ENCODE data around the gene TOR4A.

The TOR4A gene

GRCh38 chr9:137302118-137302448 is 24.6 kb downstream of the TOR4A start, which contains the start of gene NRARP:
Gene NRARP, minus strand, starts transcription at chr9:137302271. Its CDS starts 343 bp downstream, at chr9:137301928.
- peak within 1 kb of the TSS; percentile 91 for H3K9ac ChIP-seq (ENCODE audit: low read depth in 1 of 2, low read length in 2 of 2)
- peaks cover 45 to 63% of the 10 kb centered on the region in 2 donors for H3K4me1 ChIP-seq (ENCODE audit: control insufficient read depth in 1 of 2, insufficient read depth in 2 of 2, low read length in 2 of 2)
- no peaks in the 10 kb centered on the region for H3K9me3 ChIP-seq (ENCODE audit: control insufficient read depth in 1 of 2, low read length in 2 of 2)
- H3K27me3 ChIP-seq (ENCODE audit: control insufficient read depth in 1 of 2, insufficient read depth in 2 of 2, low read length in 2 of 2), result peaks cover under 1 to 4% of the 10 kb centered on the region in 2 donors
- H3K4me3 ChIP-seq (ENCODE audit: low read depth in 1 of 2, low read length in 2 of 2), result peak within 1 kb of the TSS; percentile 73 to 89
- no peaks in the 10 kb centered on the region for H3K36me3 ChIP-seq (ENCODE audit: control insufficient read depth in 1 of 2, insufficient read depth in 2 of 2, low read length in 2 of 2)
- peak within 1 kb of the TSS; percentile 87 for H3K27ac ChIP-seq (ENCODE audit: low read depth, low read length)

DNA sequence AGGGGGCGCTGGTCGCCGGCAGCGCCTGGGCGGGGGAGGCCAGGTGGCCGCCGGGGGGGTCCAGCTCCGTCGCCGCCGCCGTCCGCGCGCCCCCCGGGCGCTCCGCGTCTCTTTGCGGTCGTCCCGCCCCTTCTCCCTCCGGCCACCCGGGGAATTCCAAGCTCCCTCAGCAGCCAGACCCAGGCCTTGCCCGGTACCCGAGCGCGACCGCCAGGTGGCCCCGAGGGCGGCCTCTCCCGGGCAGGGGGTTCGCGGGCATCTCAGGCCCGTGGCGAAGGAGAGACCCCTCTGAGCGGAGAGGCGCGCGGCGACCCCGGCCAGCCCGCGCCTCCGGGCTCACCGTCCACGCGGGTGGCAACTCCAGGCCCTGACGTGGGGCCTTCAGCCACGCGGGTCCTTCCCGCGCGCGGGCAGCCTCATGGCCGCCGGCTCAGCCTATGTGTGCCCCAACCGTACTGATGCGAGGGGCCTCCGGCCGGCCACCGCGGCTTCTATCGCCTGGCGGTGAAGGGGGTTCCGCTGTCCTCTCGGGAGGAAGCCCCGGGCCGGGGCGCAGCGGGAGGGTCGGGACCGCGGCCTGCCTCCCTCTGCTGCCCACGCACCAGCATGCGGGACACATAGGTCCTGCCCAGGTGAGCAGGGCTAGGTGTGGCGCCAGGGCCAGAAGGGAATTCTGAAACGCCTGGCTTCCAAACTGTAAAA is 25.1 kb downstream of the TOR4A start:
- peaks cover 0 to 4% of the 10 kb centered on the region in 2 donors for H3K27me3 ChIP-seq (ENCODE audit: control insufficient read depth in 1 of 2, insufficient read depth in 2 of 2, low read length in 2 of 2)
- no peaks in the 10 kb centered on the region for H3K9me3 ChIP-seq (ENCODE audit: control insufficient read depth in 1 of 2, low read length in 2 of 2)
- H3K4me3 ChIP-seq (ENCODE audit: low read depth in 1 of 2, low read length in 2 of 2), result peak overlapping the region; percentile 50 to 58
- H3K27ac ChIP-seq (ENCODE audit: low read depth, low read length), result peak overlapping the region; percentile 78
- no peaks in the 10 kb centered on the region for H3K36me3 ChIP-seq (ENCODE audit: control insufficient read depth in 1 of 2, insufficient read depth in 2 of 2, low read length in 2 of 2)
- peaks cover 46 to 68% of the 10 kb centered on the region in 2 donors for H3K4me1 ChIP-seq (ENCODE audit: control insufficient read depth in 1 of 2, insufficient read depth in 2 of 2, low read length in 2 of 2)
- peak overlapping the region; percentile 60 to 68 for H3K9ac ChIP-seq (ENCODE audit: low read depth in 1 of 2, low read length in 2 of 2)

DNA sequence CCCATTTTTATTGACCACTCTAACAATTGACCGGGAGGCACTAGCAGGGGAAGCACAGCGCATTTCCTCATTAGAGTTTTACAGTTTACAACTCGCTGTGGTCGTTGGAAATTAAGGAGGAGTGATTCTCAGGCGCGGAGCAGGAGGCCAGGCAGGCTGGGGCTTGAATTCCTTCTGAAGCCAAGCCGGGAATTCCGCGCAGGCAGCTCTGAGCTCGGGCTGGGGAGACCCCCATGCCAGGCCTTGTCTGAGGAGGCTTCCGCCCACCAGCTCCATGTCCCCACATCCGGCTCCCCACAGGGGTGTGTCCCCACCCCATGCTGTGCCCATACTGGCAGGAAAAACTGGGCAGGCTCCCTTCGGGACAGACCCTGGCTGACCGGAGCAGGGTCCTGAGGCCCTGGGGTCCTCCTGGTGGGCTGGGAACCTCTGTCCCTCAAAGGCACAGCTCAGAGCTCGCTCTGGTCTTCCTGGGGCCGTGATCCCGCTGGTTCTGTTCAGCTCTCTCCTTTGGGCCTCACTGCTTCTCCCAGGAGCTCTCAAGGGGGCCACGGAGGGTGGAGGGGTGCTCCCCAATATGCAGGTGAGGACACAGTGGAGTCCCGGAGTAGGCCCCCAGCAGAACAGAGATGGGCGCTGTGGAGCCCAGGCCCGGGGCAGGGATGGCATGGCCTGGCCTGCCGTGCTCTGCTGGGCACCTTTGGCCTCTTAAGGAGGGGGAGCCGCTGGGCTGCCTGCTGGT is 25.8 kb downstream of the TOR4A start:
- Histone ChIP-seq H3K27me3 (ENCODE audit: control insufficient read depth in 1 of 2, insufficient read depth in 2 of 2, low read length in 2 of 2) (peaks cover 0 to 3% of the 10 kb centered on the region in 2 donors), H3K4me1 (ENCODE audit: control insufficient read depth in 1 of 2, insufficient read depth in 2 of 2, low read length in 2 of 2) (peaks cover 46 to 63% of the 10 kb centered on the region in 2 donors), H3K9me3 (ENCODE audit: control insufficient read depth in 1 of 2, low read length in 2 of 2) (no peaks in the 10 kb centered on the region), H3K4me3 (ENCODE audit: low read depth in 1 of 2, low read length in 2 of 2) (peak overlapping the region; percentile 50 to 58), H3K27ac (ENCODE audit: low read depth, low read length) (peak overlapping the region; percentile 78), H3K36me3 (ENCODE audit: control insufficient read depth in 1 of 2, insufficient read depth in 2 of 2, low read length in 2 of 2) (no peaks in the 10 kb centered on the region), H3K9ac (ENCODE audit: low read depth in 1 of 2, low read length in 2 of 2) (peak overlapping the region; percentile 60 to 68)

DNA sequence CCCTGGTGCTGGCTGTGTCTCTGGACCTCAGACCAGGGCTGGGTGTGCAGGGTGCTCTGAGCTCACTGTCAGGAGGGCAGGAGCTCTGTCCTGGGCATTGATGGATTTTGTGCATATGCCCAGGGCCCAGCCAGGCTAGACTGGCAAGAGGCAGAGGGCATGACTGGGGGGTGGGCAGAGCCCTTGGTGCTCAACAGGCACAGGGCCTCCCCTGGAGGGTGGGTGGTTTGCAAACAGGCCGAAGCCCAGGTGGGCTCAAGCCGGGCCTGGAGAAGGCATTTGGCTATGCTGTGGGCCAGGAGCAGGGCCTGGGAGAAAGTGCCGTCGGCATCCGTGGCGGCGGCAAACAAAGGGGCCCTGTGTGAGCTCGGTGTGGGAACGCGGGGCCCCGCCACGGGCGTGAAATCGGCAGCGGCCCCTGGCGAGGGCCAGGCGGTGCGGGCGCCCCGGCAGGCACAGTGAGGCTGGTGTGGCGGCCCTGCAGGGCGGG is 26.4 kb downstream of the TOR4A start:
- H3K27ac ChIP-seq (ENCODE audit: low read depth, low read length), result no peak overlapping the region
- no peaks in the 10 kb centered on the region for H3K36me3 ChIP-seq (ENCODE audit: control insufficient read depth in 1 of 2, insufficient read depth in 2 of 2, low read length in 2 of 2)
- H3K27me3 ChIP-seq (ENCODE audit: control insufficient read depth in 1 of 2, insufficient read depth in 2 of 2, low read length in 2 of 2), result no peaks in the 10 kb centered on the region
- H3K4me1 ChIP-seq (ENCODE audit: control insufficient read depth in 1 of 2, insufficient read depth in 2 of 2, low read length in 2 of 2), result peaks cover 46 to 56% of the 10 kb centered on the region in 2 donors
- H3K9ac ChIP-seq (ENCODE audit: low read depth in 1 of 2, low read length in 2 of 2), result peak overlapping the region; percentile 60 to 68
- no peaks in the 10 kb centered on the region for H3K9me3 ChIP-seq (ENCODE audit: control insufficient read depth in 1 of 2, low read length in 2 of 2)
- H3K4me3 ChIP-seq (ENCODE audit: low read depth in 1 of 2, low read length in 2 of 2), result no peak overlapping the region

DNA sequence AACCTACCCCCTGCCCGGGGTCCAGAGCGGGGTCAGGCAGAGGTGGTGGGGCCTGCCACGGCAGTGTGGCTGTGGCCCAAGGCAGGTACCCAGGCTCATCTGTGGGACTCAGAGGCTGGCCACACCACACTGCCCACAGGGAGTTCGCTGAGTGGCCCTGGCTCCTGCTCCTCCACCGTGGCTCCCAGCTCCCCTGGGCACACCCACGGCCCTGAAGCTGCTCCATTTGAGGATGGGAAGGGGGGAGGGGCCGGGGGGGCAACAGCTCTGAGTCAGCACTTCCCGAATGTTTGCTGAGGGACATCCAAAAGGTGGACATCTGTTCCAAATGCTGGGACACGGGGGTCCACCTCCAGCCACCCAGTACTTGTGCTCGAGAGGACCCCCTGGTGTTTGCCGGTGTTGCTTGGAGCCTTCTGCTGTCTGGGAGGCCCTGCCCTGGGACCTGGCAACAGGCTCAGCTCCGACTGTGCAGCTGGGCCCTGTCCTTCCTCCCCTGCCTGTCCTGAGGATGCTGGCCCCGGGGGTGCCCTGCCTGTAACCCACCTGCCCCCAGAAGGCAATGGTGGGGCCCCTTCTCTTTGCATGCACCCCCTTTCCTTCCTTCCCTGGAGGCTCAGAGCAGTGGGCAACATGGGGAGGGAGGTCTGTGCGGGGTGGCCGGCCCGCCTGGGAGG is 27.0 kb downstream of the TOR4A start:
- no peaks in the 10 kb centered on the region for H3K9me3 ChIP-seq (ENCODE audit: control insufficient read depth in 1 of 2, low read length in 2 of 2)
- peak overlapping the region; percentile 25 for H3K27ac ChIP-seq (ENCODE audit: low read depth, low read length)
- H3K4me3 ChIP-seq (ENCODE audit: low read depth in 1 of 2, low read length in 2 of 2), result peak overlapping the region in 1 of 2 donors; percentile 68
- H3K4me1 ChIP-seq (ENCODE audit: control insufficient read depth in 1 of 2, insufficient read depth in 2 of 2, low read length in 2 of 2), result peaks cover 46 to 51% of the 10 kb centered on the region in 2 donors
- H3K36me3 ChIP-seq (ENCODE audit: control insufficient read depth in 1 of 2, insufficient read depth in 2 of 2, low read length in 2 of 2), result no peaks in the 10 kb centered on the region
- H3K27me3 ChIP-seq (ENCODE audit: control insufficient read depth in 1 of 2, insufficient read depth in 2 of 2, low read length in 2 of 2), result no peaks in the 10 kb centered on the region
- peak overlapping the region; percentile 60 to 68 for H3K9ac ChIP-seq (ENCODE audit: low read depth in 1 of 2, low read length in 2 of 2)

GRCh38 chr9:137305060-137305797 is 27.7 kb downstream of the TOR4A start:
- Histone ChIP-seq H3K9me3 (ENCODE audit: control insufficient read depth in 1 of 2, low read length in 2 of 2) (no peaks in the 10 kb centered on the region), H3K4me3 (ENCODE audit: low read depth in 1 of 2, low read length in 2 of 2) (peak overlapping the region; percentile 66 to 68), H3K4me1 (ENCODE audit: control insufficient read depth in 1 of 2, insufficient read depth in 2 of 2, low read length in 2 of 2) (peaks cover 46 to 52% of the 10 kb centered on the region in 2 donors), H3K27ac (ENCODE audit: low read depth, low read length) (peak overlapping the region; percentile 85), H3K9ac (ENCODE audit: low read depth in 1 of 2, low read length in 2 of 2) (peak overlapping the region; percentile 59 to 72), H3K27me3 (ENCODE audit: control insufficient read depth in 1 of 2, insufficient read depth in 2 of 2, low read length in 2 of 2) (no peaks in the 10 kb centered on the region), H3K36me3 (ENCODE audit: control insufficient read depth in 1 of 2, insufficient read depth in 2 of 2, low read length in 2 of 2) (no peaks in the 10 kb centered on the region)

DNA sequence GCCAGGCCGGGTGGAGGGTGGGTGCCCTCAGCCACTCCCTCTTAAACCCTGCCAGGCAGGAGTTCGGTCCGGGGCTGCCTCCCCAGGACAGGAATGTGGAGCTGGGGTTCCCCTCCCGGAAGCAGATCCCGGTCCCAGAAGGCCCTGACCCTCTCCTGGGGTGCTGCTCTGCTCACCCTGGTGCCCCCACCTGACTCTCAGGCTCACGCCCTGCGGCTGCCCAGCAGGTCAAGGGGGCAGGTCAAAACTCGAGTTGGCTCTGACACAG is 28.2 kb downstream of the TOR4A start:
- no peaks in the 10 kb centered on the region for H3K9me3 ChIP-seq (ENCODE audit: control insufficient read depth in 1 of 2, low read length in 2 of 2)
- peak overlapping the region; percentile 85 for H3K27ac ChIP-seq (ENCODE audit: low read depth, low read length)
- peak overlapping the region; percentile 59 to 72 for H3K9ac ChIP-seq (ENCODE audit: low read depth in 1 of 2, low read length in 2 of 2)
- H3K4me3 ChIP-seq (ENCODE audit: low read depth in 1 of 2, low read length in 2 of 2), result peak overlapping the region; percentile 66 to 68
- H3K27me3 ChIP-seq (ENCODE audit: control insufficient read depth in 1 of 2, insufficient read depth in 2 of 2, low read length in 2 of 2), result no peaks in the 10 kb centered on the region
- H3K36me3 ChIP-seq (ENCODE audit: control insufficient read depth in 1 of 2, insufficient read depth in 2 of 2, low read length in 2 of 2), result no peaks in the 10 kb centered on the region
- peaks cover 51 to 57% of the 10 kb centered on the region in 2 donors for H3K4me1 ChIP-seq (ENCODE audit: control insufficient read depth in 1 of 2, insufficient read depth in 2 of 2, low read length in 2 of 2)

DNA sequence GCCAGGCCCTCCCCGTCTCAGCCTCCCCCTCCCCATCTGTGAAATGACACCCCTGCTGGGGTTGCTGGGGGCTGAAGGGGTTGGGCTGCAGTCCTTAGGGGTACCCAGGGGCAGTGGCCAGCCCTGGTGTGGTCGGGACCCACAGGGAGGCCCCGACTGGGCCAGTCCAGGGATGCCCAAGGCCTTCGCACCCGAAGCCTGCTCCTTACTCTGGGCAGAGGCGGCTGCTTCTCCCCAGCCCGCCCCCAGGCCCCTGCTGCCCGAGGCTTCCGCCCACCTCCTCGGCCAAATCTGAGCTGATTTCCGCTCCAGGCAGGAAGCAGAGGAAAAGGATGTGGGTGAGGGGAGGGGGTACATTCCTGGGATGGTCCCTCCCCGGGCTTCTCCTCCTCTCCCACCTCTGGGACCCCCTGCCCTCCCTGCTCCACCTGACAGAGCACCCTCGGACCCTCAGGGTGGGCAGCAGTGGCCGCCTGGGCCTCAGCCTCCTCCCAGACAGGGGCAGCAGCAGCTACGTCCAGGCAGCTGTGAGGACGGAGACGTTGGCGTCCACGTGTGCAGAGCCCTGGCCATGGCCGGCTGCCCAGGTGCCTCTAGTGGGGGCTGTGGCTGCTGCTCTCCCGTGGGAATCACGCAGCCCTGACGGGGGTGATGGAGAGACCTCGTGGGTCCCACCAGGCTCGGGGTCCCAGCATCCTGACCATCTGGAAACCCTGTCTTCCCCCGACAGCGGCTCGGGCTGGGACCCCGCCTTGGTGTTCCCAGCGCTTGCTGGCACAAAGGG is 28.7 kb downstream of the TOR4A start:
- H3K27me3 ChIP-seq (ENCODE audit: control insufficient read depth in 1 of 2, insufficient read depth in 2 of 2, low read length in 2 of 2), result no peaks in the 10 kb centered on the region
- no peaks in the 10 kb centered on the region for H3K36me3 ChIP-seq (ENCODE audit: control insufficient read depth in 1 of 2, insufficient read depth in 2 of 2, low read length in 2 of 2)
- peak overlapping the region; percentile 59 to 72 for H3K9ac ChIP-seq (ENCODE audit: low read depth in 1 of 2, low read length in 2 of 2)
- peak overlapping the region; percentile 48 to 68 for H3K4me3 ChIP-seq (ENCODE audit: low read depth in 1 of 2, low read length in 2 of 2)
- peak overlapping the region; percentile 85 for H3K27ac ChIP-seq (ENCODE audit: low read depth, low read length)
- H3K4me1 ChIP-seq (ENCODE audit: control insufficient read depth in 1 of 2, insufficient read depth in 2 of 2, low read length in 2 of 2), result peaks cover 56 to 62% of the 10 kb centered on the region in 2 donors
- H3K9me3 ChIP-seq (ENCODE audit: control insufficient read depth in 1 of 2, low read length in 2 of 2), result no peaks in the 10 kb centered on the region

GRCh38 chr9:137306850-137307254 is 29.3 kb downstream of the TOR4A start:
- H3K36me3 ChIP-seq (ENCODE audit: control insufficient read depth in 1 of 2, insufficient read depth in 2 of 2, low read length in 2 of 2), result no peaks in the 10 kb centered on the region
- H3K4me3 ChIP-seq (ENCODE audit: low read depth in 1 of 2, low read length in 2 of 2), result peak overlapping the region; percentile 48 to 62
- H3K27me3 ChIP-seq (ENCODE audit: control insufficient read depth in 1 of 2, insufficient read depth in 2 of 2, low read length in 2 of 2), result no peaks in the 10 kb centered on the region
- H3K4me1 ChIP-seq (ENCODE audit: control insufficient read depth in 1 of 2, insufficient read depth in 2 of 2, low read length in 2 of 2), result peaks cover 61 to 63% of the 10 kb centered on the region in 2 donors
- H3K9ac ChIP-seq (ENCODE audit: low read depth in 1 of 2, low read length in 2 of 2), result peak overlapping the region; percentile 54 to 59
- no peaks in the 10 kb centered on the region for H3K9me3 ChIP-seq (ENCODE audit: control insufficient read depth in 1 of 2, low read length in 2 of 2)
- no peak overlapping the region for H3K27ac ChIP-seq (ENCODE audit: low read depth, low read length)

Data from duodenal mucosa (tissue), 2 donors.